GM12873 (cell line): ENCODE results near the gene RNF43.

Experiments used
- CTCF ChIP-seq: IDR thresholded peaks from 2 replicates; pipeline ENCODE4 v1.5.1; 2012; ENCODE audit warnings: low read depth, mild to moderate bottlenecking, moderate library complexity, low read length, control low read depth; ENCODE audit not compliant: insufficient read depth; ENCODE audit errors: missing control alignments

RNF43 gene

DNA sequence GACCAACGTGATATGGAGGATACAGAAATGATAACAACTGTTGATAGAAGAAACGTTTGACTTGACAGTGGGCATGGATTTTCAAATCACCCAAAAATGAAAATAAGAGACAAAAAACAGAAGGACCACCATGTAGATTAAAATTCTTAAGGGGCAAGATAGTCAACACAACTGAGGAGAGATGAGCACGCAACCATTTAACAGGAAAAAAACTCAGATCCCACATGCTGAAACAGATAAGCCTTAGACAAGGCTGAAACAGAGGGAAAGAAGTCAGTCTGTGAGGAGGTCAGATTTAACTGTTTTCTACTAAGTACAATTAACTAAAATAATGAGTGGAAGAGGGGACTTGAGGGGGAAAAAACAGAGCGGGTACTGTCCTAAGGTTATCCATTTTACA lies 21.2 kb downstream of the RNF43 start:
- TF ChIP-seq CTCF, result no peak

DNA sequence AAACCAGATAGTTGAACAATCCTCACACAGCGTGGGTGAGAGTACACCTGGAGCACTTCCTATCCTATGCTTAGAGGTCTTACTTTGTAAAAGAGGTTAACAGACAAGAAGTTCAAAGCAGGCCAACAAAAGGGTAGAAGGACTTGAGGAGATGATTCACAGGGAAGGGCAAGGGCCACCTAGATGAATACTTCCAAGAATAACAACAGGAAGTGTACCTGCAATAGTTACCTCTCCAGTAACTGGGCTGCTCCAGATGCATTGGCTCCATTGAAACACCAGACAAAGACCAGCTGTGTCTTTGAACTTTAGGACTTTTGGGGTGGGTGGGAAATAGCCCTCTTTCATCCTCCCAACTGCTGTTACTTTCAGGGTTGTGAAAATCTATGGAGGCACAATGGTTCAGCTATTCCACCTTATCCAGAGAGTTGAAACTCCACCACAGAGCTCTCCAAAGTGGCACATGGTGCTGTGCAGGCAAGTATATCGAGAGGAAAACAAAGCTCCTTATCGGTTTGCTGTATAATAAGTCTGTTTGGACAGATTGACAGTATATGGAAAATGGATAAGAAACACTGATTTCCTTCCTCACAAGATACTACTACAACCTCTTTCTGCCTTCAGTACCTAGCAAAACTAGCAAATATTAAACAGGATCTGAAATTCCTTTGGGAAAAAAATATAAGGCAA lies 22.7 kb downstream of the RNF43 start:
- TF ChIP-seq CTCF, result no peak

DNA sequence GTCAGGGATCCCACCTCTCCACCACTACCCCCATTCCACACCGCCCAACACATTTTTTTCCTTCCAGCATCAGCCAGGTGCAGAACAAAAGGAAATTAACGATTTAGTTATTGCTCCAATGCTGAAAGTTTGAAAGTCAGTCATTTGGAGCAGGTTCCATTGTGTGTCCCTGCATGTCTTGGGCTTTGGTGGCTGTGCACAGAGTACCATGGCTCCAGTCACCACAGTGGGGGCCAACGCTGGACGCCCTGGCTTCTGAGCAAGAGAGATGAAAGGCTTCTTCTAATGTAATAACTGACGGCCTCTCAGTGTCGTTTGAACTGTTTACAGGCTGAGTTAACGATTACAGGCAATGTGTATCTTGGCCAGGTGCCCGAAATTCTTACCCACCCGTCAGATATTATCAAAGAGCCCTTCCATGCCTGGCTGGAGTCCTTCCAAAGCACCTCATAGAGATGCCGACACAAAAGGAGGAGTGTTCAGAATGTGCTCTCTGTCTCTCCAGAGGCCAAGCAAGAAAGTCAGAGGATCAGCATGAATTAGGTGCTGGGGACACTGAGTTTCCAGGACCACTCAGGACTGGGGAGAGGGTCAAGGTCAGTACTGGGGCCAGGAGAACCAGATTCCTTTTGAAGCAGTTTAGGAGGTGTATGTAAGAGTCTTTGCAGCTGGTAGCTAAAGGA lies 25.9 kb downstream of the RNF43 start:
- TF ChIP-seq CTCF, result no peak

- no peak for TF ChIP-seq CTCF
These were observed 26.4 kb downstream of the RNF43 start for GRCh38 chr17:58390884-58391283.

DNA sequence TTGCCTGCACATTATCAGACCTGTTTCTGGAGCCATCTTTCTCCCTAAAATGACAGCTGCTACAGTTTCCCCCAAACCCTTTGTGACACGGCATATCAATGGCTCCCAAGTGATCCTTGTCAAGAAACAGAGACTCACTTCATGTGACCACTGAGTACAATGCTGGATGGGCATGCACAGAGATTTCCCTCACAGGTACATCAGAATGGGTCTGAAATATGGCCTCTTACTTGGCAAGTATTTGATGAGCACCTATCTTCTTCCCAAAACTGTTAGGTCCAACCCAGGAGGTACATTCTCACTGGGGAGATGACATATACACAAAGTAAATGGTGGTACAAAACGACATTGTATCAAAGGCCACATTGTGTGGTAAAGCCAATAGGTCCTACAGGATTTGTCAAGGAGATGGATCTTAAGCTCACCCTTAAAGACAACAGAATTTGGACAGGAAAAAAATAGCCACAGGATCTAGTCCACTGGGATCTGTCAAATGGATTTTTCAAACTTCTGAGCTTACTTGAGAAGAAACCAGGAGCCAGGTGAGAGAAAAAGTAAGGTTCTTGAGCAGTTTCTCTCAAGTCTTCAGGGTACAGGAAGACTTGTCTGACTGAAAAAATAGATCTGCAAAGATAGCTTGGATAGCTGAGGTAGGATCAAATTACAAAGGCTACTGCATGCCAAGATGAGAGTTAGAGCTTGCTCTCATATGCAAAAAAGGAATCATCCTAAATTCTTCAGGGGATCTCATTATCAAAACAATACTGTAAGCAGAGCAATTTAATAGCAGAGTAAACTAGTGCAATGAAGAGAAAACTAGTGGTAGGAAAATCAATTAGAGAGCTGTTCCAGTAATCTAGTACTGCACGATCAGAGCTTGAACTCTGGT lies 28.8 kb downstream of the RNF43 start:
- no peak for TF ChIP-seq CTCF

DNA sequence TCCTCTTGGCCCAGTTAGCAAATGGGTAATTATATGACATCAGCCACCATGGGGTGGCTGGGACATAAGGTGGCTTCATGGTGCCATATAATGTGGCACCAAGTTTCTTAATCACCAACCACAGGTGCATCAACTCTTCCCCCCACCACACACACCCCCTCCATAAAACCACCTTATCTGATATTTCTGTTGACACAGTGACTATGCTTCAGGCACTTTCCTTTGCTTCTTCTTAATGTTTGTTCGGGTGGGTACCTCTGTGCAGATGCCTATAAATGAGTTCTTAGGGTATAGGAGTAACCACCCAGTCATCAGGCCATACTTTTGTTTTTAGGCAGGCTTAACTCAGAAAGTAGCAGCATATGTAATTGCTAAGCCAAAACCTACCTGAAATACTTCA lies 29.5 kb downstream of the RNF43 start:
- TF ChIP-seq CTCF, result no peak

DNA sequence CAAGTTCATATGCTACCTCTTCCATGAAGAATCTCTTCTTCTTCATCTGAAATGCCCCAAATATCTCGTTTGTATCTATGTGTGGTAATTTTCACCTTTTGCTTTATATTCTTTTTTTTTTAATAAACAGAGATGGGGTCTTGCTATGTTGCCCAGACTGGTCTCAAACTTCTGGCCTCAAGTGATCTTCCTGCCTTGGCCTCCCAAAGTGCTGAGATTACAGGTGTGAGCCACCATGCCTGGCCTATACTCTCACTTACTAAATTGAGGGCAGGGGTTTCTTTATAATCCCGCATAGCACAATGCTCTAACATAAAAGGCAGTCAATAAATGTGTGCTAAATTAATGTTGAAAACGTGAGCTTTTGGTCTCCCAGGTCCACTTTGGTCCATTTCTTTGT lies 30.6 kb downstream of the RNF43 start:
- TF ChIP-seq CTCF, result no peak
